VCaP (cell line): Measurements from ENCODE around the gene WFDC8.
"Not testable (repeated sequence)": the region's sequence is repeated elsewhere in the genome, so short reads cannot be mapped to it uniquely, and the experiment has no call there.

Source experiments
- H3K27ac ChIP-seq: fragments of 450-650 bp; 2 replicates; pipeline ENCODE4 v1.5.1; 2017
- CTCF ChIP-seq: fragments of 450-650 bp; conservative IDR thresholded peaks from 2 replicates; pipeline ENCODE4 v1.5.1; 2017; ENCODE audit warnings: mild to moderate bottlenecking, moderate library complexity

Gene WFDC8

GRCh38 chr20:45578231-45578630 lies 853 bp downstream of the WFDC8 start:
- TF ChIP-seq CTCF, result no peak
- H3K27ac ChIP-seq, result no peak overlapping the region

- TF ChIP-seq CTCF, result no peak
- H3K27ac ChIP-seq, result peak overlapping the region; percentile 37
Measured at GRCh38 chr20:45576995-45577394, 2.1 kb downstream of the WFDC8 start.

GRCh38 chr20:45575931-45576330 lies 3.2 kb downstream of the WFDC8 start:
- no peak overlapping the region for H3K27ac ChIP-seq
- TF ChIP-seq CTCF, result no peak

- H3K27ac ChIP-seq, result not testable (repeated sequence)
Measured at GRCh38 chr20:45569650-45570049, 9.4 kb downstream of the WFDC8 start.

GRCh38 chr20:45564760-45565276 lies 14.3 kb downstream of the WFDC8 start:
- no peak for TF ChIP-seq CTCF
- no peak overlapping the region for H3K27ac ChIP-seq

GRCh38 chr20:45555198-45555597 lies 23.9 kb downstream of the WFDC8 start:
- H3K27ac ChIP-seq, result no peak overlapping the region
- TF ChIP-seq CTCF, result no peak

GRCh38 chr20:45552456-45552855 lies 26.6 kb downstream of the WFDC8 start:
- no peak for TF ChIP-seq CTCF
- no peak overlapping the region for H3K27ac ChIP-seq

- no peak overlapping the region for H3K27ac ChIP-seq
- TF ChIP-seq CTCF, result no peak
Measured at GRCh38 chr20:45550765-45551164, 28.3 kb downstream of the WFDC8 start.
